ENCODE results near the gene MKNK2. TPM values are rescaled to one million over a fixed set of nuclear protein-coding genes. Genes with fewer than 3 reads are reported as not detected.

The MKNK2 gene
- total and polyA plus RNA-seq, 5 experiments from 2014 or later, result 26.1 to 176 (median 47.1) TPM

GRCh38 chr19:2046046-2046907 is 4.8 kb downstream of the MKNK2 start:
- Mint-ChIP-seq H3K4me1 (peaks cover 14 to 58% (median 56%) of the 10 kb centered on the region in 4 donors), H3K4me3 (no peak overlapping the region)
- DNase-seq, result peak in 1 of 10 donors; percentile 10

GRCh38 chr19:2045501-2046045 is 5.5 kb downstream of the MKNK2 start:
- Mint-ChIP-seq H3K36me3 (peaks cover 0 to 17% (median 0%) of the 10 kb centered on the region in 3 donors), H3K27ac (peak overlapping the region in 5 of 10 donors; percentile 14 to 98 (median 89)), H3K9me3 (no peaks in the 10 kb centered on the region), H3K4me1 (peaks cover 12 to 63% (median 60%) of the 10 kb centered on the region in 4 donors), H3K27me3 (no peaks in the 10 kb centered on the region), H3K4me3 (peak overlapping the region in 1 of 10 donors; percentile 20)
- ATAC-seq (no peak), DNase-seq (peak in 1 of 10 donors; percentile 5)
- POLR2A ChIA-PET, result interaction anchor here (0.6 kb wide), 1 partner anchor 19 kb away, joined by 5 read pairs; no protein-coding TSS in a partner anchor

More at GRCh38 chr19:2046046-2046907, 4.8 kb downstream of the MKNK2 start:
- ATAC-seq, result no peak
- H3K9me3 Mint-ChIP-seq, result no peaks in the 10 kb centered on the region
- no peaks in the 10 kb centered on the region for H3K27me3 Mint-ChIP-seq
- POLR2A ChIA-PET, result interaction anchor here (1.8 to 17.6 kb wide), 4 partner anchors 8 to 104 kb away, joined by 6 to 255 read pairs (median 92); partner anchors contain the start of gene MOB3A
- H3K27ac Mint-ChIP-seq, result peak overlapping the region in 7 of 10 donors; percentile 15 to 79 (median 32)
- peaks cover 0 to 16% (median 0%) of the 10 kb centered on the region in 3 donors for H3K36me3 Mint-ChIP-seq

- peak overlapping the region in 3 of 10 donors; percentile 6 to 33 (median 33) for H3K4me3 Mint-ChIP-seq
- ATAC-seq (no peak), DNase-seq (peak in 1 of 10 donors; percentile 10)
- H3K27me3 Mint-ChIP-seq, result no peaks in the 10 kb centered on the region
- peak overlapping the region; percentile 29 to 98 (median 89) for H3K27ac Mint-ChIP-seq
- no peaks in the 10 kb centered on the region for H3K9me3 Mint-ChIP-seq
- H3K36me3 Mint-ChIP-seq, result peaks cover 0 to 19% (median 0%) of the 10 kb centered on the region in 3 donors
- POLR2A ChIA-PET, result interaction anchor here (0.6 to 3.2 kb wide), 3 partner anchors 19 to 40 kb away, joined by 4 to 34 read pairs (median 5); no protein-coding TSS in a partner anchor
- H3K4me1 Mint-ChIP-seq, result peaks cover 12 to 66% (median 58%) of the 10 kb centered on the region in 4 donors
Observed at GRCh38 chr19:2044709-2045500, 6.1 kb downstream of the MKNK2 start.

GRCh38 chr19:2043961-2044708 is 6.9 kb downstream of the MKNK2 start:
- no peaks in the 10 kb centered on the region for H3K9me3 Mint-ChIP-seq
- POLR2A ChIA-PET, result interaction anchor here (0.6 to 13.2 kb wide), 6 partner anchors 11 to 51 kb away, joined by 4 to 255 read pairs (median 30); partner anchors contain the start of genes MKNK2 and MOB3A
- no peaks in the 10 kb centered on the region for H3K27me3 Mint-ChIP-seq
- H3K4me3 Mint-ChIP-seq, result peak overlapping the region in 5 of 10 donors; percentile 38 to 72 (median 62)
- DNase-seq (peak in 3 of 10 donors; percentile 16 to 38 (median 35)), ATAC-seq (no peak)
- H3K27ac Mint-ChIP-seq, result peak overlapping the region; percentile 31 to 98 (median 95)
- H3K4me1 Mint-ChIP-seq, result peaks cover 12 to 62% (median 56%) of the 10 kb centered on the region in 4 donors
- H3K36me3 Mint-ChIP-seq, result peaks cover 0 to 24% (median 0%) of the 10 kb centered on the region in 3 donors

- H3K27ac Mint-ChIP-seq, result peak overlapping the region; percentile 31 to 98 (median 95)
- peak overlapping the region; percentile 6 to 72 (median 68) for H3K4me3 Mint-ChIP-seq
- POLR2A ChIA-PET, result interaction anchor here (0.6 to 13.2 kb wide), 12 partner anchors 12 to 227 kb away, joined by 3 to 255 read pairs (median 4); partner anchors contain the start of genes AP3D1, MKNK2 and MOB3A
- DNase-seq (peak in 1 of 10 donors; percentile 11), ATAC-seq (no peak)
- H3K9me3 Mint-ChIP-seq, result no peaks in the 10 kb centered on the region
- H3K36me3 Mint-ChIP-seq, result peaks cover 0 to 32% (median 0%) of the 10 kb centered on the region in 3 donors
- no peaks in the 10 kb centered on the region for H3K27me3 Mint-ChIP-seq
- H3K4me1 Mint-ChIP-seq, result peaks cover 8 to 55% (median 48%) of the 10 kb centered on the region in 4 donors
Observed at GRCh38 chr19:2043251-2043641, 7.8 kb downstream of the MKNK2 start.

- Mint-ChIP-seq H3K27ac (peak overlapping the region in 9 of 10 donors; percentile 48 to 98 (median 95)), H3K27me3 (no peaks in the 10 kb centered on the region), H3K9me3 (no peaks in the 10 kb centered on the region), H3K4me1 (peaks cover 9 to 50% (median 45%) of the 10 kb centered on the region in 4 donors), H3K36me3 (peaks cover 0 to 35% (median 0%) of the 10 kb centered on the region in 3 donors), H3K4me3 (peak overlapping the region; percentile 39 to 80 (median 66))
- ATAC-seq (no peak), DNase-seq (peak in 2 of 10 donors; percentile 24 to 28)
- POLR2A ChIA-PET, result interaction anchor here (0.6 to 13.2 kb wide), 18 partner anchors 11 to 385 kb away, joined by 3 to 255 read pairs (median 4); partner anchors contain the start of genes AP3D1, MKNK2, MOB3A and TIMM13
Observed at GRCh38 chr19:2042485-2043250, 8.4 kb downstream of the MKNK2 start.

- no peaks in the 10 kb centered on the region for H3K9me3 Mint-ChIP-seq
- ATAC-seq (peak; percentile 83 to 85), DNase-seq (peak; percentile 97 to 100 (median 99))
- H3K4me3 Mint-ChIP-seq, result peak overlapping the region in 9 of 10 donors; percentile 56 to 80 (median 63)
- no peaks in the 10 kb centered on the region for H3K27me3 Mint-ChIP-seq
- H3K36me3 Mint-ChIP-seq, result peaks cover 0 to 34% (median 0%) of the 10 kb centered on the region in 3 donors
- POLR2A ChIA-PET, result interaction anchor here (0.6 to 13.2 kb wide), 16 partner anchors 10 to 1137 kb away, joined by 3 to 255 read pairs (median 5); partner anchors contain the start of genes AP3D1, MKNK2, MOB3A and TIMM13
- H3K4me1 Mint-ChIP-seq, result peaks cover 9 to 44% (median 42%) of the 10 kb centered on the region in 4 donors
- H3K27ac Mint-ChIP-seq, result peak overlapping the region in 9 of 10 donors; percentile 48 to 98 (median 95)
Observed at GRCh38 chr19:2041683-2042484, 9.2 kb downstream of the MKNK2 start.

- Mint-ChIP-seq H3K27me3 (no peaks in the 10 kb centered on the region), H3K36me3 (peaks cover 0 to 33% (median 0%) of the 10 kb centered on the region in 3 donors), H3K27ac (peak overlapping the region in 9 of 10 donors; percentile 48 to 98 (median 94)), H3K4me3 (peak overlapping the region in 9 of 10 donors; percentile 12 to 72 (median 56)), H3K4me1 (peaks cover 9 to 44% (median 39%) of the 10 kb centered on the region in 4 donors), H3K9me3 (no peaks in the 10 kb centered on the region)
- POLR2A ChIA-PET, result interaction anchor here (0.8 to 13.2 kb wide), 6 partner anchors 10 to 53 kb away, joined by 3 to 255 read pairs (median 18); partner anchors contain the start of genes MKNK2 and MOB3A
- ATAC-seq (no peak), DNase-seq (no peak)
Observed at GRCh38 chr19:2041433-2041682, 9.7 kb downstream of the MKNK2 start.

- H3K9me3 Mint-ChIP-seq, result no peaks in the 10 kb centered on the region
- peak overlapping the region in 9 of 10 donors; percentile 48 to 98 (median 94) for H3K27ac Mint-ChIP-seq
- H3K36me3 Mint-ChIP-seq, result peaks cover 0 to 29% (median 0%) of the 10 kb centered on the region in 3 donors
- H3K4me3 Mint-ChIP-seq, result peak overlapping the region in 8 of 10 donors; percentile 7 to 72 (median 21)
- POLR2A ChIA-PET, result interaction anchor here (0.6 to 13.2 kb wide), 8 partner anchors 9 to 1067 kb away, joined by 3 to 255 read pairs (median 7); partner anchors contain the start of genes MKNK2 and MOB3A
- ATAC-seq (no peak), DNase-seq (no peak)
- no peaks in the 10 kb centered on the region for H3K27me3 Mint-ChIP-seq
- H3K4me1 Mint-ChIP-seq, result peaks cover 9 to 44% (median 37%) of the 10 kb centered on the region in 4 donors
Observed at GRCh38 chr19:2040647-2041432, 10.2 kb downstream of the MKNK2 start.

Data from naive thymus-derived CD8-positive, alpha-beta T cell (primary cell).